Ovary (tissue), 9 donors: ENCODE data around the gene PNPLA6. TPM values are rescaled to one million over a fixed set of nuclear protein-coding genes. Genes with fewer than 3 reads are reported as not detected.

Source experiments
- DNase-seq, 5 donors: peaks; one replicate each; pipeline ENCODE4 v3.0.0-alpha.2; 2019 to 2020
- H3K27ac ChIP-seq, 2 donors: fragments of 200-600 bp; one replicate each; pipeline versions ENCODE4 v1.5.1 to v1.8.0; 2019 to 2022
- H3K27me3 ChIP-seq: fragments of 200-600 bp; one replicate; pipeline ENCODE4 v1.8.0; 2022
- H3K36me3 ChIP-seq: fragments of 200-600 bp; sonication (generic); one replicate; pipeline ENCODE4 v1.5.1; 2019
- H3K4me1 ChIP-seq: one replicate; pipeline ENCODE4 v1.8.1; 2013; ENCODE audit warnings: mild to moderate bottlenecking, moderate library complexity; ENCODE audit not compliant: insufficient read depth
- H3K4me3 ChIP-seq: fragments of 200-600 bp; sonication (generic); one replicate; pipeline ENCODE4 v1.5.1; 2017
- H3K9me3 ChIP-seq, 2 donors: fragments of 200-600 bp in 1 of 2; sonication (generic) in 1 of 2; one replicate each; pipeline versions ENCODE4 v1.5.1 to v1.8.1; 2013 to 2019; ENCODE audit warnings: mild to moderate bottlenecking in 1 of 2, moderate library complexity in 1 of 2
- CTCF ChIP-seq, 3 donors: fragments of 450-650 bp in 2 of 3; fragments of 200-600 bp in 1 of 3; IDR thresholded peaks; one replicate each; pipeline versions ENCODE4 v1.5.1 to v1.8.0; 2016 to 2022; ENCODE audit warnings: antibody characterized with exemption in 3 of 3, mild to moderate bottlenecking in 1 of 3
- EP300 ChIP-seq: sonication (generic); formaldehyde crosslinking; IDR thresholded peaks from one replicate; pipeline ENCODE4 v1.6.1; 2017; ENCODE audit warnings: antibody characterized with exemption
- POLR2A ChIP-seq: fragments of 450-650 bp; IDR thresholded peaks from one replicate; pipeline ENCODE4 v1.6.1; 2017; ENCODE audit warnings: antibody characterized with exemption, mild to moderate bottlenecking, moderate library complexity
- WGBS, 3 donors: extraction: QIAGEN DNeasy Blood & Tissue Kit in 1 of 3; methylation state at CpG; one replicate each; pipeline versions ENCODE4 v1.1.5 to v1.1.7; 2013 to 2017; 5-methylcytosine and 5-hydroxymethylcytosine counted together
- intact Hi-C, 4 donors: fragments of 100-400 bp; cut with DNase I; formaldehyde crosslinking; loops; one replicate each; pipeline versions ENCODE4 v1.11.0 to v1.15.1; 2022 to 2023
- polyA plus RNA-seq, 2 donors: library from polyadenylated mRNA; stranded (reverse); fragments of 200-250 nt in 1 of 2; fragments of 350-450 nt in 1 of 2; fragmentation: Illumina TruSeq in 1 of 2; extraction: RNeasy Lipid Tissue Mini Kit (QIAGEN cat#74804) in 1 of 2; gene quantifications; one replicate each; pipeline ENCODE4 v1.2.3, GENCODE V29; 2013 to 2014
- total RNA-seq, 7 donors: library from RNA; depleted of rRNA in 2 of 7; stranded (reverse); fragments of >200 nt in 2 of 7; fragmentation: NEBNext Ultra II Directional in 3 of 7; extraction: Animal tissue kit (Norgen Biotek cat#: 25700) in 3 of 7; gene quantifications; one replicate each; pipeline versions ENCODE4 v1.1.0 to v1.2.4, GENCODE V29; 2016 to 2023
- donor health status: DM: no; HTN: no; CAD: no; lungs with moderate emphysema.
- donor health status: DM: no; HTN: no; CAD: no.
- donor health status: Bipolar disorder and iron deficiency.
- donor health status: DM: yes; HTN: yes; CAD: no.
- donor health status: DM: no; HTN: no; CAD: no.
- donor health status: DM: yes; HTN: yes; CAD: no.

The PNPLA6 gene
- total and polyA plus RNA-seq, 9 donors, result 19.0 to 69.1 (median 52.0) TPM

- H3K9me3 ChIP-seq, result no peaks in the 10 kb centered on the region
- peaks cover 1% of the 10 kb centered on the region for H3K4me1 ChIP-seq
- 2 to 3% (median 3%) methylated on average over 53 to 70 of the region's 70 CpGs for WGBS, 3 donors
- H3K36me3 ChIP-seq, result no peaks in the 10 kb centered on the region
- DNase-seq, result no peak
- no peak for TF ChIP-seq EP300
- TF ChIP-seq CTCF (IDR thresholded peaks at IDR 0.05), result no peak
- TF ChIP-seq POLR2A, result no peak
- intact Hi-C loops, result no loop called here
- peak overlapping the region; percentile 22 for H3K4me3 ChIP-seq
- H3K27me3 ChIP-seq, result no peaks in the 10 kb centered on the region
- H3K27ac ChIP-seq, result no peak overlapping the region
Observed at GRCh38 chr19:7596211-7596937, 60.9 kb downstream of the PNPLA6 start.

- no peak for DNase-seq
- Histone ChIP-seq H3K36me3 (no peaks in the 10 kb centered on the region), H3K27me3 (no peaks in the 10 kb centered on the region), H3K4me3 (no peak overlapping the region), H3K27ac (no peak overlapping the region), H3K4me1 (peaks cover 7% of the 10 kb centered on the region), H3K9me3 (no peaks in the 10 kb centered on the region)
- 50 to 60% (median 52%) methylated on average over 9 of the region's 9 CpGs for WGBS, 3 donors
- TF ChIP-seq POLR2A, result no peak
- TF ChIP-seq EP300, result no peak
- no peak for TF ChIP-seq CTCF (IDR thresholded peaks at IDR 0.05)
- intact Hi-C loops, result no loop called here
Observed at GRCh38 chr19:7597689-7598088, 62.2 kb downstream of the PNPLA6 start.

GRCh38 chr19:7598180-7598579, 62.7 kb downstream of the PNPLA6 start:
- Histone ChIP-seq H3K27me3 (no peaks in the 10 kb centered on the region), H3K4me3 (no peak overlapping the region), H3K27ac (no peak overlapping the region), H3K9me3 (no peaks in the 10 kb centered on the region), H3K36me3 (no peaks in the 10 kb centered on the region), H3K4me1 (peaks cover 7% of the 10 kb centered on the region)
- TF ChIP-seq EP300, result no peak
- no peak for TF ChIP-seq CTCF (IDR thresholded peaks at IDR 0.05)
- no peak for TF ChIP-seq POLR2A
- intact Hi-C loops, result no loop called here
- WGBS, 3 donors, result 28 to 34% (median 33%) methylated on average over 6 of the region's 6 CpGs
- DNase-seq, result no peak

- Histone ChIP-seq H3K27ac (no peak overlapping the region), H3K9me3 (no peaks in the 10 kb centered on the region), H3K4me3 (no peak overlapping the region), H3K36me3 (no peaks in the 10 kb centered on the region), H3K4me1 (peaks cover 7% of the 10 kb centered on the region), H3K27me3 (no peaks in the 10 kb centered on the region)
- TF ChIP-seq POLR2A (no peak), EP300 (no peak), CTCF (IDR thresholded peaks at IDR 0.05) (no peak)
- intact Hi-C loops, result no loop called here
- DNase-seq, result no peak
Observed at GRCh38 chr19:7600721-7601120, 65.2 kb downstream of the PNPLA6 start.
